ENCODE measurements around the gene CYP4A11. TPM values are rescaled to one million over a fixed set of nuclear protein-coding genes. Genes with fewer than 3 reads are reported as not detected.

The CYP4A11 gene
- polyA plus RNA-seq, 3 donors, result not detected

GRCh38 chr1:46927249-46927835, 13.9 kb downstream of the CYP4A11 start:
- WGBS (ENCODE audit: insufficient coverage), result no CpG with 5 or more reads among the region's 3 CpGs
- no peaks in the 10 kb centered on the region for H3K4me1 Mint-ChIP-seq
- Histone ChIP-seq H3K27me3 (ENCODE audit: control insufficient read depth in 2 of 2, insufficient read depth in 2 of 2, low read length in 2 of 2) (no peaks in the 10 kb centered on the region), H3K4me3 (replicated peaks in 1 of 3; ENCODE audit: low read depth in 2 of 3, low read length in 3 of 3) (no peak overlapping the region), H3K79me2 (ENCODE audit: insufficient read depth, low read length) (no peaks in the 10 kb centered on the region), H3K4me1 (ENCODE audit: control insufficient read depth in 1 of 2, insufficient read depth in 2 of 2, low read length in 2 of 2) (no peaks in the 10 kb centered on the region), H3K27ac (ENCODE audit: low read depth in 1 of 2, low read length in 2 of 2) (no peak overlapping the region), H2AFZ (ENCODE audit: insufficient read depth, low read depth, low read length, poor library complexity, severe bottlenecking) (no peak overlapping the region), H3K9me3 (replicated peaks in 1 of 2; ENCODE audit: control insufficient read depth in 1 of 2, insufficient read depth in 1 of 2, low read length in 2 of 2) (no peaks in the 10 kb centered on the region), H3K36me3 (replicated peaks in 1 of 2; ENCODE audit: control insufficient read depth in 1 of 2, insufficient read depth in 2 of 2, low read length in 2 of 2) (no peaks in the 10 kb centered on the region), H4K20me1 (ENCODE audit: insufficient read depth, low read length) (no peaks in the 10 kb centered on the region), H3K4me2 (replicated peaks; ENCODE audit: extremely low read depth, low read length, poor library complexity, severe bottlenecking) (no peak overlapping the region), H3K9ac (ENCODE audit: insufficient read depth, low read length, poor library complexity, severe bottlenecking) (no peak overlapping the region)
- H3K4me3 Mint-ChIP-seq, result no peak overlapping the region
- H3K36me3 Mint-ChIP-seq, result no peaks in the 10 kb centered on the region
- no peak for DNase-seq
- intact Hi-C loops (cut with micrococcal nuclease), result loop anchor here in 1 of 2 donors (5.0 kb wide), 1 partner anchor 220 kb away; no protein-coding TSS in a partner anchor
- TF ChIP-seq CTCF (IDR thresholded peaks at IDR 0.05), result no peak
- no peak overlapping the region for H3K27ac Mint-ChIP-seq
- H3K9me3 Mint-ChIP-seq, result peaks cover 3 to 14% (median 8%) of the 10 kb centered on the region in 7 donors
- H3K27me3 Mint-ChIP-seq (ENCODE audit: low read depth in 3 of 3), result peaks cover 7 to 9% (median 7%) of the 10 kb centered on the region in 3 donors

GRCh38 chr1:46910790-46911189, 30.5 kb downstream of the CYP4A11 start:
- no peaks in the 10 kb centered on the region for H3K27me3 ChIP-seq (ENCODE audit: control insufficient read depth in 2 of 2, insufficient read depth in 2 of 2, low read length in 2 of 2)
- H3K27ac ChIP-seq (ENCODE audit: low read depth in 1 of 2, low read length in 2 of 2), result no peak overlapping the region
- WGBS (ENCODE audit: insufficient coverage), result no CpG with 5 or more reads among the region's 2 CpGs
- H4K20me1 ChIP-seq (ENCODE audit: insufficient read depth, low read length), result no peaks in the 10 kb centered on the region
- Mint-ChIP-seq H3K27ac (no peak overlapping the region), H3K9me3 (peaks cover 4 to 23% (median 17%) of the 10 kb centered on the region in 7 donors), H3K4me1 (no peaks in the 10 kb centered on the region), H3K36me3 (no peaks in the 10 kb centered on the region), H3K27me3 (ENCODE audit: low read depth in 3 of 3) (peaks cover 0 to 3% (median 0%) of the 10 kb centered on the region in 3 donors), H3K4me3 (no peak overlapping the region)
- no peak overlapping the region for H2AFZ ChIP-seq (ENCODE audit: insufficient read depth, low read depth, low read length, poor library complexity, severe bottlenecking)
- no peak overlapping the region for H3K4me2 ChIP-seq (replicated peaks; ENCODE audit: extremely low read depth, low read length, poor library complexity, severe bottlenecking)
- no peaks in the 10 kb centered on the region for H3K79me2 ChIP-seq (ENCODE audit: insufficient read depth, low read length)
- H3K9ac ChIP-seq (ENCODE audit: insufficient read depth, low read length, poor library complexity, severe bottlenecking), result no peak overlapping the region
- H3K4me1 ChIP-seq (ENCODE audit: control insufficient read depth in 1 of 2, insufficient read depth in 2 of 2, low read length in 2 of 2), result no peaks in the 10 kb centered on the region
- TF ChIP-seq CTCF (IDR thresholded peaks at IDR 0.05), result no peak
- no peak overlapping the region for H3K4me3 ChIP-seq (replicated peaks in 1 of 3; ENCODE audit: low read depth in 2 of 3, low read length in 3 of 3)
- intact Hi-C loops (cut with micrococcal nuclease), result no loop called here
- H3K36me3 ChIP-seq (replicated peaks in 1 of 2; ENCODE audit: control insufficient read depth in 1 of 2, insufficient read depth in 2 of 2, low read length in 2 of 2), result no peaks in the 10 kb centered on the region
- H3K9me3 ChIP-seq (replicated peaks in 1 of 2; ENCODE audit: control insufficient read depth in 1 of 2, insufficient read depth in 1 of 2, low read length in 2 of 2), result peaks cover 0 to 9% of the 10 kb centered on the region in 2 donors
- DNase-seq, result no peak
